ENCODE data around the gene VRK1. TPM values are rescaled to one million over a fixed set of nuclear protein-coding genes. Genes with fewer than 3 reads are reported as not detected.

Gene VRK1
- total and polyA plus RNA-seq, 10 of the 15 experiments (the other 5 are each of a cell fraction or from before 2014, with no cell fraction given) = 50.9 to 137 (median 84.7) TPM

DNA sequence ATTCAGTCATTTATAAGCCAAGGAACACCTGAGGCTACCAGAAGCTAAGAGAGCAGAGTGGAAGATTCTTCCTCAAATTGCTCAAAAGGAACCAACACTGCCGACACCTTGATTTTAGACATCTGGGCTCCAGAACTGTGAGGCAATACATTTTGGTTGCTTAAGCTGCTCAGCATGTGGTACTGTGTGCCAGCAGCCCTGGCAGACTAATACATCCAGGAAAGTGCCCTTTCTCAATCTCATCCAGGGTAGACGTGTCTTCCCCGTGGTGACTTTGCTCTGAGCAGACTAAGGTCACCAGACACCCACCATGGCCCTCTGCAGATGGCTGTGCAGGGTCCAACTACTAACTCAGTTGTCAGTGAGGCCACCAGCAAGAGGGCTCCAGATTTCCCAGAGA is 122.8 kb downstream of the VRK1 start (continued):
- TF ChIP-seq, protein P1, sequence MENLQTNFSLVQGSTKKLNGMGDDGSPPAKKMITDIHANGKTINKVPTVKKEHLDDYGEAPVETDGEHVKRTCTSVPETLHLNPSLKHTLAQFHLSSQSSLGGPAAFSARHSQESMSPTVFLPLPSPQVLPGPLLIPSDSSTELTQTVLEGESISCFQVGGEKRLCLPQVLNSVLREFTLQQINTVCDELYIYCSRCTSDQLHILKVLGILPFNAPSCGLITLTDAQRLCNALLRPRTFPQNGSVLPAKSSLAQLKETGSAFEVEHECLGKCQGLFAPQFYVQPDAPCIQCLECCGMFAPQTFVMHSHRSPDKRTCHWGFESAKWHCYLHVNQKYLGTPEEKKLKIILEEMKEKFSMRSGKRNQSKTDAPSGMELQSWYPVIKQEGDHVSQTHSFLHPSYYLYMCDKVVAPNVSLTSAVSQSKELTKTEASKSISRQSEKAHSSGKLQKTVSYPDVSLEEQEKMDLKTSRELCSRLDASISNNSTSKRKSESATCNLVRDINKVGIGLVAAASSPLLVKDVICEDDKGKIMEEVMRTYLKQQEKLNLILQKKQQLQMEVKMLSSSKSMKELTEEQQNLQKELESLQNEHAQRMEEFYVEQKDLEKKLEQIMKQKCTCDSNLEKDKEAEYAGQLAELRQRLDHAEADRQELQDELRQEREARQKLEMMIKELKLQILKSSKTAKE (IDR thresholded peaks at IDR 0.05; ENCODE audit: low read depth, poor library complexity, severe bottlenecking) = no peak
- TF ChIP-seq MEF2B (IDR thresholded peaks at IDR 0.05; ENCODE audit: partially characterized antibody, poor library complexity, severe bottlenecking) = no peak
- no peak for TF ChIP-seq ETV6 (conservative IDR thresholded peaks at IDR 0.05 in 1 of 2, IDR thresholded peaks at IDR 0.05 in 1 of 2; ENCODE audit: borderline replicate concordance in 1 of 2, low read depth in 1 of 2)
- no peak for TF ChIP-seq PRDM15 (CRISPR knock-in tag; IDR thresholded peaks at IDR 0.05)
- no peak for TF ChIP-seq SMARCA5 (IDR thresholded peaks at IDR 0.05)

GRCh38 chr14:96920820-96921219 is 123.6 kb downstream of the VRK1 start:
- ChIA-PET SMC1A (ENCODE audit: uncharacterized antibody, unreplicated experiment) (no interaction called here), POLR2A (no interaction called here)
- no peak for FAIRE-seq

More at GRCh38 chr14:96920820-96921219, 123.6 kb downstream of the VRK1 start:
- ATAC-seq (no peak), DNase-seq (ENCODE audit: low read depth, low spot score) (no peak)
- Histone ChIP-seq H3K4me3 (no peak overlapping the region), H3K27ac (ENCODE audit: control insufficient read depth, insufficient read depth) (no peak overlapping the region), H4K20me1 (ENCODE audit: control insufficient read depth, insufficient read depth) (no peaks in the 10 kb centered on the region), H3K9me3 (replicated peaks; ENCODE audit: control insufficient read depth, insufficient read depth, low read length) (no peaks in the 10 kb centered on the region; the same call in 2 of the 3 replicates), H2AFZ (ENCODE audit: control insufficient read depth, low read depth, low read length) (no peak overlapping the region), H3K79me2 (ENCODE audit: control insufficient read depth, insufficient read depth, low read length) (no peaks in the 10 kb centered on the region), H3K27me3 (replicated peaks in 1 of 2; ENCODE audit: control insufficient read depth in 2 of 2, insufficient read depth in 2 of 2, low read length in 1 of 2) (no peaks in the 10 kb centered on the region), H3K4me2 (ENCODE audit: control insufficient read depth, insufficient read depth) (no peak overlapping the region), H3K9ac (ENCODE audit: control insufficient read depth, insufficient read depth, low read length) (no peak overlapping the region), H3K36me3 (ENCODE audit: control insufficient read depth in 2 of 2, insufficient read depth in 2 of 2, low read length in 1 of 2) (no peaks in the 10 kb centered on the region), H3K4me1 (ENCODE audit: control insufficient read depth, insufficient read depth, low read length) (no peaks in the 10 kb centered on the region)
- intact Hi-C loops (cut with micrococcal nuclease; ENCODE audit: unreplicated experiment) (no loop called here), in situ Hi-C loops (cut with MboI) (no loop called here)
- no TSS peak for BruUV-seq (replicated peaks)
- ChIA-PET CTCF (no interaction called here), RAD21 (ENCODE audit: unreplicated experiment) (no interaction called here)
- no peak for TF ChIP-seq EZH2 (IDR thresholded peaks at IDR 0.05; ENCODE audit: borderline replicate concordance, control insufficient read depth, low read depth, low read length)
- 12% methylated on average over 3 of the region's 3 CpGs for WGBS (ENCODE audit: insufficient coverage, insufficient replicate concordance, low lambda C conversion rate, missing lambda C conversion rate)

All from GM12878 (cell line).